ENCODE data around the gene CLINT1. TPM values are rescaled to one million over a fixed set of nuclear protein-coding genes. Genes with fewer than 3 reads are reported as not detected.

Gene CLINT1
- total RNA-seq, 1 experiment from 2014 or later, result 69.2 TPM

DNA sequence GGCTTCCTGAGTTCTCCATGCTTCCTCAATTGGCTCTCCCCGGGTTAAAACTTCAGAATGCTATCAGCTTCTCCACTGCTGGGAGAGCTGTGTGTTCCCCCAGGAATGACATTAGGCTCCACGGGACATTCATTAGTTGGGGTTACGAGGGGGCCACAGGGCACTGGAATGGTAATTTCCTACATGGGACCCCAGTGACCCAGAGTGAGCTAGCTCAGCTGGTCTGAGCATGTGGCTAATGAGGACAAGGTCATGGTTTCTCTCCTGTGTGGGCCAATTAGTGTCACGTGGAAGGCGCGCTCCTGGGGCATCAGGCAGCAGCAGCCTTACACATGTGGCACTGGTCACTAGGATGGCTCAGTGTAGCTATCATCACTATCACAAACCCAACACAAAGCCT is 94.4 kb downstream of the CLINT1 start:
- DNase-seq (ENCODE audit: low read depth, low spot score), result no peak
- no TSS peak for BruUV-seq (replicated peaks)
- no peak for ATAC-seq
- ChIA-PET RAD21 (ENCODE audit: low non-redundant PET in 1 of 2, low total read pairs in 2 of 2, uncharacterized antibody in 2 of 2, unreplicated experiment in 2 of 2) (no interaction called here), CTCF (no interaction called here), POLR2A (no interaction called here)
- TF ChIP-seq POLR2AphosphoS5 (IDR thresholded peaks at IDR 0.05; ENCODE audit: low read depth, low read length) (no peak), JUND (IDR thresholded peaks at IDR 0.05) (no peak), ZFX (IDR thresholded peaks at IDR 0.05) (no peak), FOSL1 (IDR thresholded peaks at IDR 0.05; ENCODE audit: low read depth) (no peak)
- TF ChIP-seq, protein P1, sequence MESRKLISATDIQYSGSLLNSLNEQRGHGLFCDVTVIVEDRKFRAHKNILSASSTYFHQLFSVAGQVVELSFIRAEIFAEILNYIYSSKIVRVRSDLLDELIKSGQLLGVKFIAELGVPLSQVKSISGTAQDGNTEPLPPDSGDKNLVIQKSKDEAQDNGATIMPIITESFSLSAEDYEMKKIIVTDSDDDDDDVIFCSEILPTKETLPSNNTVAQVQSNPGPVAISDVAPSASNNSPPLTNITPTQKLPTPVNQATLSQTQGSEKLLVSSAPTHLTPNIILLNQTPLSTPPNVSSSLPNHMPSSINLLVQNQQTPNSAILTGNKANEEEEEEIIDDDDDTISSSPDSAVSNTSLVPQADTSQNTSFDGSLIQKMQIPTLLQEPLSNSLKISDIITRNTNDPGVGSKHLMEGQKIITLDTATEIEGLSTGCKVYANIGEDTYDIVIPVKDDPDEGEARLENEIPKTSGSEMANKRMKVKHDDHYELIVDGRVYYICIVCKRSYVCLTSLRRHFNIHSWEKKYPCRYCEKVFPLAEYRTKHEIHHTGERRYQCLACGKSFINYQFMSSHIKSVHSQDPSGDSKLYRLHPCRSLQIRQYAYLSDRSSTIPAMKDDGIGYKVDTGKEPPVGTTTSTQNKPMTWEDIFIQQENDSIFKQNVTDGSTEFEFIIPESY (IDR thresholded peaks at IDR 0.05; ENCODE audit: extremely low read depth, insufficient replicate concordance, low read length), result no peak
- Histone ChIP-seq H2AFZ (ENCODE audit: low read depth, low read length, poor library complexity, severe bottlenecking) (no peak overlapping the region), H3K27ac (ENCODE audit: low read depth, low read length) (no peak overlapping the region), H3K27me3 (ENCODE audit: insufficient read depth, low read length) (no peaks in the 10 kb centered on the region), H3K4me3 (replicated peaks in 1 of 2; ENCODE audit: low read depth in 1 of 2, low read length in 2 of 2) (no peak overlapping the region), H3K9me2 (ENCODE audit: insufficient read depth) (no peaks in the 10 kb centered on the region), H3K36me3 (ENCODE audit: control insufficient read depth in 1 of 2, insufficient read depth in 2 of 2, low read length in 2 of 2) (peaks cover 2 to 4% of the 10 kb centered on the region in 2 experiments; a peak in 1 of 4 replicates), H3K79me2 (ENCODE audit: insufficient read depth, low read length) (no peaks in the 10 kb centered on the region), H4K20me1 (ENCODE audit: insufficient read depth) (no peaks in the 10 kb centered on the region), H3K4me2 (ENCODE audit: low read length) (no peak overlapping the region), H3K9me3 (ENCODE audit: control insufficient read depth in 1 of 2, insufficient read depth in 1 of 2, low read depth in 1 of 2, low read length in 2 of 2) (no peaks in the 10 kb centered on the region), H3K4me1 (ENCODE audit: control insufficient read depth in 1 of 2, insufficient read depth in 2 of 2, low read length in 2 of 2) (no peaks in the 10 kb centered on the region), H3K9ac (ENCODE audit: low read length) (no peak overlapping the region)
- intact Hi-C loops (cut with micrococcal nuclease), result loop anchor here (5.0 to 10.0 kb wide), 3 partner anchors 150 to 1370 kb away; no protein-coding TSS in a partner anchor

DNA sequence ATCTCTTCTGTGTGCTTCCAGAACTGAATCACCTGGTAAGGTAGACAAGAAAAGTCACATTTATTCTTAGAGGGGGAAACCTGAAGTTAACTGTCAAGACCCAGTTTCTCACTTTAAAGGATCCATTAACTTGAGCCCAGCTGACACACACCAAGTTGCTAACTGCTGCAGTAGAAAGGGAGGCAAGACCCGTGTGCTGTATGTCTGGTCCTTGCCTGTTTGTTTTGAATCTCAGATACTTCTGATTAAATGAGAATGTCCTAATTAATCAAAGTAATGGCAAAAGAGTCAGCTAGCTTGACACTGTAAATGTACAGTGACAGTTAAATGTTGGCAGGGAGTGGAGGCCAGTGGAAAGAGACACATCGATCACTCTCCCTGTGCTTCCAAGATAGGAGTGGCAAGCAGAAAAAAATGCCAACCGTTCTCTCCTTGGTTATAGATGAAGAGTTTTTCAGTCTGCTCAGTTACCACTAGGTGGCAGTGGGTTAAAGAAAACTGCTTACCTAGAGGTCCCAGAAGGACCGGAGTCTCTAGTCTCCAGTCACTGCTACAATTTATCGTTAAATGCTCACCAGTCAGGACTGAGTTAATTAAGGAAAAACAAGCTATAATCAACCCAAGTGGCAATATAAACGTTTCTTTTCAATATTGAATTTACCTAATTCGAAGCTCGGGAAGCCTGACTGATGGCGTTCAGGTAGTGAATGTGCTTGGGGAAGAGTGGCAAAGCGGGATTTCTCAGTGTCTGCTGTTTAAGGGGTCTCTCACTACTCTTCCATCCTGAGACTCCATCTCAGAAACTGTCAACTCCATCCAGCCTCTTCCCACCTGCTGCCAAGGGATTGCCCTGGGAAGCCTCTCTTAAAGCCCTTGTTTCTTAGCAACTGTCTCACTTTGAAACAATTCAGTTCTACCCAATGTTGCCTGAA is 97.0 kb downstream of the CLINT1 start:
- TF ChIP-seq, protein P2, sequence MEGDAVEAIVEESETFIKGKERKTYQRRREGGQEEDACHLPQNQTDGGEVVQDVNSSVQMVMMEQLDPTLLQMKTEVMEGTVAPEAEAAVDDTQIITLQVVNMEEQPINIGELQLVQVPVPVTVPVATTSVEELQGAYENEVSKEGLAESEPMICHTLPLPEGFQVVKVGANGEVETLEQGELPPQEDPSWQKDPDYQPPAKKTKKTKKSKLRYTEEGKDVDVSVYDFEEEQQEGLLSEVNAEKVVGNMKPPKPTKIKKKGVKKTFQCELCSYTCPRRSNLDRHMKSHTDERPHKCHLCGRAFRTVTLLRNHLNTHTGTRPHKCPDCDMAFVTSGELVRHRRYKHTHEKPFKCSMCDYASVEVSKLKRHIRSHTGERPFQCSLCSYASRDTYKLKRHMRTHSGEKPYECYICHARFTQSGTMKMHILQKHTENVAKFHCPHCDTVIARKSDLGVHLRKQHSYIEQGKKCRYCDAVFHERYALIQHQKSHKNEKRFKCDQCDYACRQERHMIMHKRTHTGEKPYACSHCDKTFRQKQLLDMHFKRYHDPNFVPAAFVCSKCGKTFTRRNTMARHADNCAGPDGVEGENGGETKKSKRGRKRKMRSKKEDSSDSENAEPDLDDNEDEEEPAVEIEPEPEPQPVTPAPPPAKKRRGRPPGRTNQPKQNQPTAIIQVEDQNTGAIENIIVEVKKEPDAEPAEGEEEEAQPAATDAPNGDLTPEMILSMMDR (IDR thresholded peaks at IDR 0.05 in 2 of 3, conservative IDR thresholded peaks at IDR 0.05 in 1 of 3; ENCODE audit: borderline replicate concordance in 1 of 3, insufficient read depth in 1 of 3, low read depth in 2 of 3, low read length in 2 of 3), result peak; percentile 74 to 79 (median 76)
- TF ChIP-seq, protein P3, sequence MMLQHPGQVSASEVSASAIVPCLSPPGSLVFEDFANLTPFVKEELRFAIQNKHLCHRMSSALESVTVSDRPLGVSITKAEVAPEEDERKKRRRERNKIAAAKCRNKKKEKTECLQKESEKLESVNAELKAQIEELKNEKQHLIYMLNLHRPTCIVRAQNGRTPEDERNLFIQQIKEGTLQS (IDR thresholded peaks at IDR 0.05), result no peak
- peak; percentile 84 for TF ChIP-seq RAD21 (IDR thresholded peaks at IDR 0.05; ENCODE audit: low read depth)
- CTCF ChIA-PET, result interaction anchor here (0.7 to 1.3 kb wide), 3 partner anchors 16 to 233 kb away, joined by 3 to 5 read pairs (median 4); no protein-coding TSS in a partner anchor
- no peaks in the 10 kb centered on the region for H3K4me1 ChIP-seq (ENCODE audit: control insufficient read depth in 1 of 2, insufficient read depth in 2 of 2, low read length in 2 of 2)

More for the DNA sequence above, 97.0 kb downstream of the CLINT1 start:
- BruUV-seq (replicated peaks), result no TSS peak
- no peak overlapping the region for H3K4me2 ChIP-seq (ENCODE audit: low read length)
- H3K9me3 ChIP-seq (ENCODE audit: control insufficient read depth in 1 of 2, insufficient read depth in 1 of 2, low read depth in 1 of 2, low read length in 2 of 2), result no peaks in the 10 kb centered on the region
- DNase-seq (ENCODE audit: low read depth, low spot score) (peak; percentile 35), ATAC-seq (peak; percentile 97)
- ChIA-PET POLR2A (no interaction called here), RAD21 (ENCODE audit: low non-redundant PET in 1 of 2, low total read pairs in 2 of 2, uncharacterized antibody in 2 of 2, unreplicated experiment in 2 of 2) (no interaction called here)
- H4K20me1 ChIP-seq (ENCODE audit: insufficient read depth), result no peaks in the 10 kb centered on the region
- intact Hi-C loops (cut with micrococcal nuclease), result loop anchor here (2.0 to 10.0 kb wide), 6 partner anchors 153 to 1373 kb away; no protein-coding TSS in a partner anchor
- peaks cover 2 to 4% of the 10 kb centered on the region in 2 experiments; a peak in 1 of 4 replicates for H3K36me3 ChIP-seq (ENCODE audit: control insufficient read depth in 1 of 2, insufficient read depth in 2 of 2, low read length in 2 of 2)
- H3K9ac ChIP-seq (ENCODE audit: low read length), result no peak overlapping the region
- no peaks in the 10 kb centered on the region for H3K27me3 ChIP-seq (ENCODE audit: insufficient read depth, low read length)
- no peak overlapping the region for H3K4me3 ChIP-seq (replicated peaks in 1 of 2; ENCODE audit: low read depth in 1 of 2, low read length in 2 of 2)
- H3K27ac ChIP-seq (ENCODE audit: low read depth, low read length), result no peak overlapping the region
- H3K79me2 ChIP-seq (ENCODE audit: insufficient read depth, low read length), result no peaks in the 10 kb centered on the region
- no peak overlapping the region for H2AFZ ChIP-seq (ENCODE audit: low read depth, low read length, poor library complexity, severe bottlenecking)
- no peaks in the 10 kb centered on the region for H3K9me2 ChIP-seq (ENCODE audit: insufficient read depth)

Measured in HCT116 (cell line).